GM10248 (cell line): ENCODE measurements around the gene PLPP1.

Experiments used
- CTCF ChIA-PET: fragments of 300-600 bp; sonication (Branson Sonifier 250); formaldehyde crosslinking; extraction: SDS; loops from one replicate; lab custom pipeline; 2021; ENCODE audit warnings: antibody characterized with exemption; lab: Yijun Ruan, JAX
- POLR2A ChIA-PET: fragments of 350-650 bp; sonication (Branson Sonifier 250); formaldehyde crosslinking; extraction: SDS; loops from one replicate; lab custom pipeline; 2020; ENCODE audit warnings: antibody characterized with exemption; lab: Yijun Ruan, JAX
- DNase-seq: peaks from one replicate; pipeline ENCODE4 v3.0.0; 2012; ENCODE audit errors: extremely low spot score
- TF ChIP-seq, protein P1 (sequence below): IDR thresholded peaks from 2 replicates; pipeline ENCODE4 v1.5.1; 2012; ENCODE audit warnings: mild to moderate bottlenecking, low read depth; ENCODE audit errors: extremely low read depth, missing control alignments, control extremely low read depth

PLPP1 gene

DNA sequence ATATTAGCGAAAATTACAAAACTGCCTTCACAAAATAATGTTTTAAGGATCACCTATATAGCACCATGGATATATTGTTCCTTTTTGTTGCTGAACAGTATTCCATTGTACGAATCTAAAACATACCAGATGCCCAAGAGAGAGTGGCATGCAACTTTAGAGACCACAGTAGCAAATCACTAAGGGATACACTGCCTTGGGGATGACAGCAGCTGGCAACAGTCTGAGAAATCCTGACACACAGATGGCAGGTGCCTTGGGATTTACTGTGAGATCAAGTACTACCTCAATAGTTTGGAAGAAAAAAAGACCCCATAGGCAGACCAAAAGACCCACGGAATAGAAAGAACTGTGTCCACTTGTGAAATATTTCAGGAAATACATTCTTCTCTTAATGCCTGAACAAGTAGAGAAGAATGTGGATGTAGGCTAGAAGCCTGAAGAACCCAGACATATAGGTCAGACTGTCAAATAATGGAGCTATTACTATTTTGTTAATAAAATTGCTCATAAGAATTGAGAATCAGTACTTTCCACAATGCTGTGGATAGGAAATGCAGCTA is 53.4 kb downstream of the PLPP1 start:
- no peak for DNase-seq
- ChIA-PET CTCF (interaction anchor here (2.2 kb wide), 1 partner anchor 8 kb away, joined by 4 read pairs; no protein-coding TSS in a partner anchor), POLR2A (no interaction called here)
- TF ChIP-seq, protein P1, sequence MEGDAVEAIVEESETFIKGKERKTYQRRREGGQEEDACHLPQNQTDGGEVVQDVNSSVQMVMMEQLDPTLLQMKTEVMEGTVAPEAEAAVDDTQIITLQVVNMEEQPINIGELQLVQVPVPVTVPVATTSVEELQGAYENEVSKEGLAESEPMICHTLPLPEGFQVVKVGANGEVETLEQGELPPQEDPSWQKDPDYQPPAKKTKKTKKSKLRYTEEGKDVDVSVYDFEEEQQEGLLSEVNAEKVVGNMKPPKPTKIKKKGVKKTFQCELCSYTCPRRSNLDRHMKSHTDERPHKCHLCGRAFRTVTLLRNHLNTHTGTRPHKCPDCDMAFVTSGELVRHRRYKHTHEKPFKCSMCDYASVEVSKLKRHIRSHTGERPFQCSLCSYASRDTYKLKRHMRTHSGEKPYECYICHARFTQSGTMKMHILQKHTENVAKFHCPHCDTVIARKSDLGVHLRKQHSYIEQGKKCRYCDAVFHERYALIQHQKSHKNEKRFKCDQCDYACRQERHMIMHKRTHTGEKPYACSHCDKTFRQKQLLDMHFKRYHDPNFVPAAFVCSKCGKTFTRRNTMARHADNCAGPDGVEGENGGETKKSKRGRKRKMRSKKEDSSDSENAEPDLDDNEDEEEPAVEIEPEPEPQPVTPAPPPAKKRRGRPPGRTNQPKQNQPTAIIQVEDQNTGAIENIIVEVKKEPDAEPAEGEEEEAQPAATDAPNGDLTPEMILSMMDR = no peak

DNA sequence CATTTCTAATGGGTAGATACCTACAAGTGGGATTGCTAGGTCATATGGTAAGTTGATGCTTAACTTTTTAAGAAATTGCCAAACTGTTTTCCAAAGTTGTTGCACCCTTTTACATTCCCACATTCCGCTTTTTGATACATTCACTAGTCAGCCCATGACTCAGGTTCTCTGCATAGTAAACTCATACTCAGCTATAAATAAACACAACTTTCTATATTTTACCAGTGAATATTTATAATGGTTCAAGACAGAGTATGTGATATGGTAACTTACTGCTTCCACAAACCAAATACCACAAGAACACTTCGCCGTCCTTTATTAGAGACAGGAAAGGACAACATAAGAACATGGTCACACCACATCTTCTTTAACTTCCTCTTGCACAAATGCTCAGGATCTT is 54.0 kb downstream of the PLPP1 start:
- CTCF ChIA-PET = no interaction called here
- TF ChIP-seq, protein P1 = no peak
- DNase-seq = no peak
- POLR2A ChIA-PET = no interaction called here

- POLR2A ChIA-PET = no interaction called here
- TF ChIP-seq, protein P1 = no peak
- no peak for DNase-seq
- CTCF ChIA-PET = no interaction called here
Measured at GRCh38 chr5:55472642-55473041, 62.1 kb downstream of the PLPP1 start.

DNA sequence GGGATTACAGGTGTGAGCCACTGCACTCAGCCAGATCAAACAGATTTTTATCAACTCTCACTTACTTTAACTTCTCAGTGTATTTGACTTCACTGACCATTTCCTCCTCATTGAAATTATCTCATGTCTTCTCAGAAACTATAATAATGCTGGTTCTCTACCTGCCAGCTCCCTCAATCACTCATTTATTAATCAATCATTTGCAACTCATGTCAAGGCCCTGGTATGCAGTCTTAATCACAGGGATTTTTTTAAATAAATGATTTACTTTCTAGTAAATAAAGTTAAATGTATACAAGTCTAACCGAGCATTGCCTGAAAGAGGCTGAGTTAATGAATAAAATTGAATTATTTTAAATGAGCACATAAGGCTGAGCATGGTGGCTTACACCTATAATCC is 63.3 kb downstream of the PLPP1 start:
- ChIA-PET CTCF (no interaction called here), POLR2A (no interaction called here)
- TF ChIP-seq, protein P1 = no peak
- DNase-seq = no peak

- TF ChIP-seq, protein P1 = no peak
- no peak for DNase-seq
- ChIA-PET CTCF (no interaction called here), POLR2A (no interaction called here)
Measured at GRCh38 chr5:55470282-55470681, 64.5 kb downstream of the PLPP1 start.

DNA sequence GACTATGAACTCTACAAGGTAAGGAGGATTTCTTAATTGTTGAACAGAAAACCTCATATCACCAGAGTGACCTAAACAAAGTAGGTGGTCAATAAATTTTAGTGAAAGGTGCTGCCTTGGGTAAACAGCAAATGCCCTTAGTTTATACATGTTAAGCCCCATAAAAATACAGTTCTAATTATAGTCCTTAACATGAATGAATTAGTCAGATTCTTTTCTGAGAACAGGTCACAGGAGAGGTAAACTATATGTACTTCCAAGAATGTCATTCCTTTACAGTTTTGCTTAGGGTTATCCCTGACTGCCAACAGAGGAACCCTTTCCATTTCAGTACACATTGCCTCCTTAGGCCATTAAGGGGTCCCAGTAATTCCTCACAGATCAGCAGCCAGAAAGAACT is 64.9 kb downstream of the PLPP1 start:
- DNase-seq = no peak
- ChIA-PET CTCF (no interaction called here), POLR2A (no interaction called here)
- TF ChIP-seq, protein P1 = no peak

DNA sequence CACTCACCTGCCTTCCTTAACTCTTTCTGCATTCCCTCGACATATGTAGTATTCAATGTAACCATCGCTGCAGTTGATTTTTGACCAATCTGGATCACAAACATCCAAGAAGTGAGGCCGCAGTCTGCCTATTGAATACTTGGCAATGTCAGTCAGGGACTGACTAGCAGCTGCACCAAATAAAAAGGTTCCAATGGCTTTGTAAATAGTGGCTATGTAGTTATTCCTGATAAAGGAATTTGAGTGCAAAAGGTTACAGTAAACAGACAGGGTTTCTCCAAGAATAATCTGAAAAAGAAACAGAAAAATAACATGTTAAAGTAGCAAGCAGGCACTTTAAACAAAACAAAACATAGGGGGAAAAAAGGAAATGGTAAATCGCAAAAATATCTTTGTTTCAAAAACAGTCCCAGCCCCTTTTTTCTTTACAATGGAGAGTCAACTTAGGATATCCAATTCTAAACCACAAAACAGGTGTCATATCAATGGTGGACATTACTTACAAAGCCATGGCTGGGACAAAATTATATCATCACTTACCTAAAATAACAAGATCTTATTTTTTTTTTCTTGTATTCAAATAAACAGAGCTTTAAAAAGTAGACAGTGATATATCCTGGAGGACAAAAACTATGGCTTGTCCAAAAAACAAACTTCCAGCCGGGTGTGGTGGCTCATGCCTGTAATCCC is 66.8 kb downstream of the PLPP1 start:
- ChIA-PET CTCF (interaction anchor here (1.8 kb wide), 1 partner anchor 9 kb away, joined by 4 read pairs; no protein-coding TSS in a partner anchor), POLR2A (no interaction called here)
- TF ChIP-seq, protein P1 = no peak
- DNase-seq = no peak
